ENCODE measurements around the gene OR1G1.
"Not testable (repeated sequence)": the region's sequence is repeated elsewhere in the genome, so short reads cannot be mapped to it uniquely, and the experiment has no call there.

OR1G1 gene

GRCh38 chr17:3127451-3127850 is at the start of gene OR1G1:
Gene OR1G1, minus strand, starts transcription at chr17:3127551. Its CDS starts 0 bp downstream, at chr17:3127551.
- no peak for DNase-seq

- DNase-seq = no peak
Observed at GRCh38 chr17:3167574-3167973, 40.2 kb upstream of the OR1G1 start.

GRCh38 chr17:3157218-3157617 is 29.9 kb upstream of the OR1G1 start:
- DNase-seq = no peak

- not testable (repeated sequence) for DNase-seq
Observed at GRCh38 chr17:3137494-3137893, 10.1 kb upstream of the OR1G1 start.

- DNase-seq = no peak
Observed at GRCh38 chr17:3104322-3104721, 23.0 kb downstream of the OR1G1 start, which contains the start of gene OR1D2. Gene OR1D2, minus strand, starts transcription at chr17:3104422. Its CDS starts 11,426 bp downstream, at chr17:3092996.
